NB4 (cell line): Measurements from ENCODE around the gene FOLR2.

Source experiments
- CTCF ChIP-seq: IDR thresholded peaks from one replicate; pipeline ENCODE4 v1.5.1; 2012; ENCODE audit warnings: low read depth, low read length
- POLR2A ChIP-seq: IDR thresholded peaks from 2 replicates; pipeline ENCODE4 v1.6.1; 2011; ENCODE audit warnings: mild to moderate bottlenecking; ENCODE audit not compliant: insufficient read length; ENCODE audit errors: extremely low read depth

GRCh38 chr11:72225411-72225951, 8.9 kb downstream of the FOLR2 start:
- TF ChIP-seq CTCF: no peak
- TF ChIP-seq POLR2A: no peak
